Activated T-cell treated with anti-CD3 and anti-CD28 coated beads, Interleukin-2, amount 50 U/mL, for 1 hour (primary cell): ENCODE data around the gene USH2A.

Experiments
- DNase-seq: peaks from one replicate; pipeline ENCODE4 v3.0.0-alpha.2; 2020

The USH2A gene

DNA sequence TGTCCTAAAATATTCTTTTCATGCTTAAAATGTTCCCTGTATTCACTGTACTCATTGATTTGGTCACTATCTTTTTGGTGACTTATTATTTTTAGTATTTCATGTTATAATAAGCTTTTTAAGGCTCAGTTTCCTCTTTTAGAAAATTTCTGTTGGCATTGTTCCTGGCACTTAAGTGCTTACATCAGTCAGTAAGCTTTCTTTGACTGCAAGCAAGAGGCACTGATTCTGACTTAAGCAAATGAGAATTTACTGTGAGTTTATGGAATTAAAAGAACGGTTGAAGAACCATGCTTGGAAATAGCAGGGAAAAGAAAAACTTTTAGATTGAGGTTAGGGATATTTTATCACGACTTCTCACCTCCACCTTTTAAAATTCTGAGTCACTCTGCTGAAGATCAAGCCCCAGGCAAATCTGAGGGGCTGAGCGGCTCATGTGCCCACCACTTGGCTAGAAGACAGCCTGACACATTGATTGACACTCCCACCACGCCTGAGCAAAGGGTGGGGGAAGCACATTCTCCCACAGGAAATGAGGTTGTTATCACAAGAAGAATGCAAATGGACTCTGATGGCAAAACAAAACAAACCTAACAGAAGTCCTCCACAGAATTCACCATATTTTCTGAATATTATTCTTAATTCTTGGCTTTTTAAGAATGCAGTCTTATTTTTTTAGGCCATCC, 753.3 kb downstream of the USH2A start:
- DNase-seq, result no peak

DNA sequence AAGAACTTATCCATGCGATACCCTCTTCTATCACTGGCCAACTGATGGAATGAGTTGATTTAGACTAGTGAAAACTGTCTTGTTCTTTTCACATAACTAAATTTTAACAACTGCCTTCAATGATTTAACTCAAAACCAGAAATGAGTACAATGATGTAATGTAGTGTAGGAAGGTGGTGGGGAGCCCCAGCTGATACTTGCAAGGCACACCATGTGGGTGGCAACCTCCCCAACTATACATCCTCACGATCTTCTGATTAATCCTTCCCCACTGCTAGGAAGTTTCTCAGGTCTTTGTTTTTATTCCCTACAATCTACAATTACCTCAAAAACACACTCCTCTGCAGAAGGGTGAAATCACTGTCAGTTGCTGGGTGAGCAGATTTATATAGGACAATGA, 755.5 kb downstream of the USH2A start:
- no peak for DNase-seq

DNA sequence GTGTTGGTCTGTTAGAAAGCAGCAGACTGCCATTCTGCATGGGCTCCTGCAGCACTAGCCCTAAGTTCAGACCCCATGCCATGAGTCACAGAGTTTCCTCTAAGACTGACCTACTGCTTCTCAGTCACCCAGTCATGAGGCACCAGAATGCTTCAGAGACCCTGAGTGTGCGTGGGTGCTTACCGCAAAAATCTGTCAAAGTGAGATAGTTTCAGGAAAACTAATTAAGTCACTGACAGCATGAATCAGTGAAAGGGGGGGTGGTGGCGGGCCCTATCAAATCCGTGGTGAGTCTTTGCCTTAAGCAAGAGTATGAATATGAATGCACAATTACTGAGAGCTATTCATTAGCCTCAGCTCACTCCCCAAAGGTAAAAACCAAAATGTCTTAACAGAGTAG, 758.0 kb downstream of the USH2A start:
- no peak for DNase-seq

DNA sequence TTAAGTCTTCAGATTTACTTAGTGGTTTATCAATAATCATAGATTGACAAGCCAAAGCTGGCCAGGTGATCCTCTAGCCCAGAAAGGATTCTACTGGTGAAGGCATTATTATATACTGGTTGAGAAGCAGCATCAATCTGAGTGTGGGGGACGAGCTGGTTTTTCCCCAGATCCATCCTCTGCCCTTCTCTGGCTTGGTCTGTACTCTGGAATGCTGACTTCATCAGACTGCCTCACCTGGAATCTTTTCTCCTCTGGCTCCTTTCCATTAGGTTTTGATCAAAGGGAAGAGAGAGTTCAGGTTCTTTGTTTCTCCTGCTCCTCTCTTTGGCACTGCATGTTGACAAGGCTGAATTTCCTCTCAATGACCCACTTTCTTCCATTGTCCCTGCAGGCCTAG, 762.2 kb downstream of the USH2A start:
- no peak for DNase-seq

DNA sequence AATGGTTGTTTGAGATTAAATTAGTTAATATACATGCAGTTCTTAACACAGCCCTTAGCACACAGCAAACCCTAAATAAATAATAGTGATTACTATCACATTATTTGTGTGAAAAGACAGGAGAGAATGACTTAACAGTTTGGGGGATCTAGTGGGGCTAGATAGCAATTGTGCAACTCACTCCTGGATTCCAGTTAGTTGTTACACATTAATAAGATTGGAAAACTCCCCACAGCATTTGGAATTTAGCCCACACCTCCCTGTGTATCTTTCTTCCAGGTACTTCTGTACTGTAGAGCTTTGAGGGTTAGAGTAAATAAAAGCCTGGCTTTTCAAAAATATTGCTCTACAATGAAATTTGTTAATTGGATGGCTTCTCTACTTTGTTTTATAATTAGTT, 763.0 kb downstream of the USH2A start:
- DNase-seq, result no peak

GRCh38 chr1:215657047-215657446, 766.2 kb downstream of the USH2A start:
- DNase-seq, result no peak

- DNase-seq, result no peak
These were observed 770.9 kb downstream of the USH2A start for GRCh38 chr1:215652371-215652770.

DNA sequence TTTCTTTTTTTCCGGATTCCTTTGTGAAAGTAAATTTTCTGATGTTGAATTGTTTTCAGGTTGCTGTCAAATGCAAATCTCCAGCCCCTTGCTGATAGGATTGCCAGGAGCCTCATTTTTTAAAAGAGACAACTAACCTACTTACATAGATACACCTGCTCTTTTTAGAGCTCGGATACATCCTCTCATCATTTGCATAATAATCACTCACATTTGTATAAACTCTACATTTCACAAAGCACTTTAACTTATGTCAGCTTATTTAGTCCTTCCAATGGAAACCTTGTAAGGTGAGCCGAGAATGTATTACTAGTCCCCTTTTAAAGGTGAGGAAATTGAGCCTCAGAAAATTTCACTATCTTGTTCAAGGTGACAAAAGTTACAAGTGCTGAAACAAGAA, 771.4 kb downstream of the USH2A start:
- no peak for DNase-seq

GRCh38 chr1:215650446-215651149, 772.6 kb downstream of the USH2A start:
- DNase-seq, result no peak

DNA sequence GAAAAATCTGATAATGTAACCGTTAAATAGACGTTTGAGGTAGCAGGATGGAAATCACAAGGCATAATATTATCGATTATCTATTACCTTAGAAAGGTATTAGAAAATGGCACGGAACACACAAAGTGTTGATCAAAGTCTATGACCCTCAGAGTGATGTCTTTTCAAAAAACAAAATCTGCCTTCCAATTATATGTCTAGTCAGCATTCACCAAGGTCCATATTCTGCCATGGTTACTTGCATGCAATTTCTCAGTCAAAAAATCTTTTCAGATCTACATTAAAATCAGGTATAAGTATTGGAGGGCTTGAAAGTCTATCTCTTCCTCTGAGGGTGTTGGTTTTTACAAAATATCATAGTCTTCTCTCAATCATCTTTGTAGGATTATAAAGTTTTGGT, 774.3 kb downstream of the USH2A start:
- DNase-seq, result no peak

DNA sequence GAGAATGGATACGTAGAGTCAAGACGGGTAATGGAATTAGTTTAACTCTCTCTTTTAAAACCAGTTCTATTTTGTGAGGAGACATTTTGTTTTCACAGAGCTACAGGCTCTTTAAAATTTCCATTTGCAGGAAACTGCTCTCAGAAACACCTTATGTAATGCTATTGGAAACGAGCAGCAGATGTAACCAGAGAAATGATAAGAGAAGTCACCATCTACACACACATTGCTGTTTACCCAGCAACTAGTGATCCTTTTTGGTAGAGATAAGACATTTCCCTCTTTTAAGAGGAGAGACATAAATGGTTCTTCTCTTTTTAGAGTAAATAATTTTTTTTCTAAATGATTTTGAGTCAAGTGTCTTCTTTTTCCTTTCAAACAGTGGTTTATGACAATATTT, 775.5 kb downstream of the USH2A start:
- DNase-seq, result no peak

GRCh38 chr1:215645861-215646260, 777.4 kb downstream of the USH2A start:
- DNase-seq, result no peak

DNA sequence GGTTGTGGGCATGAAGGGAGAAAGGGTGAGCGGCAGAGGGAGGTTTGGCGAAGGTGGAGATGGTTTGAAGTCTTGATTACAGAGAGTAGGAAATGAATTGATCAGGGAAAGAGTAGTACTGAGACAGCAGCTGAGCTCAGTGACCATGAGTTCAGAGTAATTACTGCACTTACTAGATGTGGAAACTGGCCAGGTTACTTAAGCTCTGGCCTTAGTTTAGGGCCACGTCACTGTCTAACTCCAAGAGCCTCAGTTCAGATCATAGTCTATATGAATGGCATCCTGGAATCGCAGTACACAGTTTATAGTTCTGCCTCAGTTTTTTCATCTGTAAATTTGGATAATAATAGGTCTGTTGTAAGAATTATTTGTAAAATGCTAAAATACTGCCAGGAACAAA, 778.1 kb downstream of the USH2A start:
- DNase-seq, result no peak

DNA sequence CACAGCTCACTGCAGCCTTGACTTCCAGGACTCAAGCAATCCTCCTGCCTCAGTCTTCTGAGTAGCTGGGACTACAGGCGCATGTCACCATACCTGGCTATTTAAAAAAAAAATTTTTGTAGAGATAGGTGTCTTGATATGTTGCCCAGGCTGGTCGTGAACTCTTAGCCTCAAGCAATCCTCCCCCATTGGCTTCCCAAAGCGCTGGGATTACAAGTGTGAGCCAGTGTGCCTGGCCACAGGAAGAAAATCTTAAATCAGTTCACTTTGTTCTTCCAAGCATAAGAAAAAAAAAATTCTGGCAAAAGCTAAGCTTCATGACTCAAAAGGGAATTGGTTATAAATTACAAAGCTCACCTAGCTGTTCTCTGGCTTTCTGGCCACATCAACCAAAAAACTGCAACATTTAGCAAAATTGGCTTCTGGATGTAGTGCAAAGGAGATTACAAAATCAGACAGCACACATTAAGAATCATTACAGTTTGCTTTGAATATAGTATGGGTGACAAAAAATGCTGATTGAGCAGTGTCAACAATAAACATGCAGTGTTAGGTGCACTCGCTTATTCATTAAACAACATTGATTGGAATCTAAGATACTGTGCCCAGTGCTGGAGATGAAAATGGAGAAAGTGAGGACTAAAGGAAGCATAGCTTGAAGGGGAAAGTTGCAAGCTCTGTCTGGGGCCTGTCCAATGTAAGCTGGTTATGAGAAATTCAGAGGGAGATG, 779.5 kb downstream of the USH2A start:
- DNase-seq, result no peak

GRCh38 chr1:215640429-215641148, 782.7 kb downstream of the USH2A start:
- DNase-seq, result no peak

DNA sequence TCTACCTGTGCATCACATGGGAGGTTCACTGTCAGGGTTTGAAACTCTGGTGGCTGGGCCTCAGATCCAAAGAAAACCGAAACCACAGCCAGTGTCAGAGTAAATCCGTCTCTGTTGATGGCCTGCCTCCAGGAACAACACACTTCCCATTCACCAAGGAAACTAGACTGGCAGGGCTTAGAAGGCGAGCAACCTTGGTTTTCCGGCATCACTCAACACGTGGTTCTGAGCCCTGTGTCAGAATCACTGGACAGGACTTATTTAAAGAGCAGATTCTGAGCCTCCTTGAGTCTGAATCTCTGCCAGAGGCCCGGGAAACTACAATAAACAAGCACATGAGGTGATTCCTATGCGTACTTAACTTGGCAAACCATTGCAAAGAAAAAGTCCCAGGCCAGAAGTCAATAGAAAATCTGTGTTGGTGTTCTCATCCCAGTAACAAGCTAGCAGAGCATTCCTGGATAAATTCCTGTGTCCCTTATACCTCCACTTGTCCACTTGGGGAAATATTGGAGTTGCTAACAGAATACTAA, 786.1 kb downstream of the USH2A start:
- DNase-seq, result no peak

DNA sequence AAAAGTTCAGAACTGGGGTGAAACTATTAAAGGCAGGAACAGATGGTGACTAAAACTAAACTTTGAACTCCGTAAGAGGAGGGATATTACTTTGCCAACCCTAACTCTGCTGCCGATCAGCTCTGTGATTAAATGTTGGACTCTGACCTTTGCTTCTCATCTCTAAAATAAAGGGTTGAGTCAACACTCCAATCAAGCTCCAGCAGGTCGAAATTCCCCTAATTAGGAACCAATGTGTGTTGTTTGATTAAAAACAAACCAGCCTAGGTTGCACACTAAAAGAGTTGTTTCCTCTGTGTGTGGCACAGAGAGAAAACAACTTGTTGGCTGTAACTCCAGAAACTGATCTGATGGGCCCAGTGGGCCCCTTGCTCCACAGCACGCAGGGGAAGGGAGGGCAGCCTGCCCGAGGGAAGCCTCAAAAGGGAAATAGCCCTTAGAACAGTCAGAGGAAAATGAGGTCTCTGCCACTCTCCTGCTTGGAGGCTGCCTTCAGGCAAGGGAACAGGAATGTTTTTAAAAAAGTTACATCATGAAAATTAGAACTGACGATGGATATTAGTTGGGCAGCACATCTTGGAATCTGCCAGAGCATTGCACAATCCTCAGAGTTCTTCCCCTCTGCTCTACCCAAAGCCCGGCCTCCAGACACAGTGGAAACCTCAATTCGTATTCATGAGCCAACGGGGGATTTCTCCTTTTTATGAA, 786.8 kb downstream of the USH2A start:
- no peak for DNase-seq

DNA sequence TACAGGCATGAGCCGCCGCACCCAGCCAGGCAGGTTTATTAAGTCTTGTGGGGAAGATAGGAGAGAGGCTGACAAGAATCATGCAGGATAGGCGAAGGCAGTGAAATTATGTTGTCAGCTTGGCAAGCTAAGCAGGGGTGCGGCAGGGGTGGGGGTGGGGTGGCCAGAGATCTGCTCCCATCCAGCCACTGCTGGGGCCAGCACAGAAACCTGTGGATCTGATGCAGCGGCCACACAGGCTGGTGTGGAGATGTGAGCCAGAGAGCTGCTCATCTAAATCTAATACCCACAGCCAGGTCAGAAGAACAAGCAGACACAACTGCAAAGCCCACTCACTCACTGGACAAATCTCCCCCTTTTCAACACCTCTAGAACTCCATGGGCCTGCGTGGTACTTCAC, 787.4 kb downstream of the USH2A start:
- no peak for DNase-seq

DNA sequence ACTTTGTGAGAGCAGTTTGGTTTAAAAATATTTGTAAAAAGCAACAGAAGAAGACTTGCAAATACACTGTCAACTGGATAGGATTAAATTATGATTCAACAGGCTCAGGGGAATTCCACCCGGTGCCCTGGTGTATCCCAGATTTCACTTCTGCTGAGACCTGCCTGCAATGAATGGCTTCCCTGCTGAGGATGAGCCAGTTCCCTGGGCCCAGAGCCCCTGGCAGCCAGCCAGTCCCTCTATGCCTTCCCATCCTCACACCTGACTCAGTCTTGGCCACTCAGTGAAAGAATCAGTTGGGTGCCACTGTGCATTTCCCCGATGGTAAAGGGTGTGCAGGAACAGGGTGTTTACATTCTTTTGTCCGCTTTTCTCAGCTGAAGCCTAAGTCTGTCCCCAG, 791.8 kb downstream of the USH2A start:
- no peak for DNase-seq

DNA sequence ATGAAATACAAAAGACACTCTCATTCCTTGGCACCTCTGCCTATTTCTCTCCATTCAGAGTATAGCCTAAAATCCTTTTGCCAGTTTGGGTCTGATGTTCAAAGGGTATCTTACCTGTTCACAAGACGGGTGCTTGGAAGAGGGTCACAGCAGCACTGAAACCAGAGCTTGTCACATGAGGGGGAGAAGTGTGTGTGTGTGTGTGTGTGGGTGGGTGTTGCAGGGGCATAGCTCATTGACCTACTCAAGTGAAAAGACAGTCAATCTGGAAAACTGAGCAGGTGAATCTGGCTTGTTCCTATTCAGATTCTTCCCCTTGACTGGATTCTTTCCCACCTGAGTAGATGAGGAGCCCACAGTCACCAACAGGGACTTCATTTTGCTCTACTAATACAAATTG, 792.2 kb downstream of the USH2A start:
- DNase-seq, result no peak

DNA sequence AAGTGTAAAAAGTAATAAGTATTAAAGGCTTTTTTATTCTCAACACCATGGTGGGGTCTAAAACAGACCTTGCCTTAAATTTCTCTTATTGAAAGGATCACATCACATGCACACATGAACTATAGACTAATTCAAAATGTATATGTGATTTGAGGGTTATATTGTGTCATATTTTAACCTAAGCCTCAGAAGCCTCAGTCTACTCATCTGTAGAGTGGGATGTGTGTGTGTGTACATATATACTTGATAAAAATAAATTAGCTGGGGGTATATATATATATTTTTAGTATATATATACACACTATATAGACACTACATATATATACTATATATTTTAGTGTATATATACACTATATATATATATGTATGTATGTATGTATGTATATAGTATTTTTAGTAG, 797.3 kb downstream of the USH2A start:
- DNase-seq, result no peak

DNA sequence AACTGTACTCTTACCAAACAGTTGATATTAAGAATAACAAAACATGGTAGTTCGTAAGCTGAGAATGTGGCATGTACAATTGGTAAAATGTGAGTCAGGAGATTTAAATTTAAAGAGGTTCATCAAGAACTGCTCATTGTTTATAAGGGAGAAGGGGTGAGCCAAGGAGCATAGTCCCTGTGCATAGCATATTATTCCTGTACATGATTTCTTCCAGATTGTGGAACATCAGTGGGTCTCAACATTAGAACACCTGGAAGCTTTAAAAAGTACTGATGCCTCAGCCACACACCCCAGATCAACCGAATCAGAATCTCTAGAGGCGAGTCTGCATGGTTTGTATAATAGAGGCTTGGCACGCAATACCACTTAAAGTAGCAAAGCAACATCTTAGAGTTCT, 800.1 kb downstream of the USH2A start:
- DNase-seq, result no peak

- no peak for DNase-seq
These were observed 805.3 kb downstream of the USH2A start for GRCh38 chr1:215617979-215618378.
